ENCODE results near the gene CFDP1.

DNA sequence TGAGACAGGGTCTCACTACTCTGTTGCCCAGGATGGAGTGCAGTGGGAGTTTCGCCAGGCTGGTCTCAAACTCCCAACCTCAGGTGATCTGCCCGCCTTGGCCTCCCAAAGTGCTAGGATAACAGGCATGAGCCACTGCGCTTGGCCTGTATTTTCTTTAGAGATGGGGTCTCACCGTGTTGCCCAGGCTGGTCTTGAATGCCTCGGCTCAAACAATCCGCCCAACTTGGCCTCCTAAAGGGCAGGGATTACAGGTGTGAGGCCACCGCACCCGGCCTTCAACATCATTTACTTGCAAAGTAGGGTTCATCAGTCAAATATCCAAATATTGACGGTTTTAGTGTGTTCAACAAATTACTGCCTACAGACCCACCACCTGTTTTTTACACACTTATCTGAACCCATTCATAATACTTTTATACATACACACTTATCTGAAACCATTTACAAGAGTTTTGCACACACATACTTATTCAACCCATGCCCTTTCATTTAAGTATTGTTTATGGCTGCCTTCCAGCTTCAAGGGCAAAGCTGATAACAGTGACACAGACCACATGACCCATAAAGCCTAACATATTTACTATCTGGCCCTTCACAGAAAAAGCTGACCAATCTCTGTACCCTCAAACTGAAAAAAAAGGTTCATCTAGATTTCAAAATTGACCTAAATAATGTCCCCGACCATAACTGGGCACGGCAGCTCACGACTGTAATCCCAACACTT lies 19.3 kb upstream of the CFDP1 start:
- TF ChIP-seq, protein P1, sequence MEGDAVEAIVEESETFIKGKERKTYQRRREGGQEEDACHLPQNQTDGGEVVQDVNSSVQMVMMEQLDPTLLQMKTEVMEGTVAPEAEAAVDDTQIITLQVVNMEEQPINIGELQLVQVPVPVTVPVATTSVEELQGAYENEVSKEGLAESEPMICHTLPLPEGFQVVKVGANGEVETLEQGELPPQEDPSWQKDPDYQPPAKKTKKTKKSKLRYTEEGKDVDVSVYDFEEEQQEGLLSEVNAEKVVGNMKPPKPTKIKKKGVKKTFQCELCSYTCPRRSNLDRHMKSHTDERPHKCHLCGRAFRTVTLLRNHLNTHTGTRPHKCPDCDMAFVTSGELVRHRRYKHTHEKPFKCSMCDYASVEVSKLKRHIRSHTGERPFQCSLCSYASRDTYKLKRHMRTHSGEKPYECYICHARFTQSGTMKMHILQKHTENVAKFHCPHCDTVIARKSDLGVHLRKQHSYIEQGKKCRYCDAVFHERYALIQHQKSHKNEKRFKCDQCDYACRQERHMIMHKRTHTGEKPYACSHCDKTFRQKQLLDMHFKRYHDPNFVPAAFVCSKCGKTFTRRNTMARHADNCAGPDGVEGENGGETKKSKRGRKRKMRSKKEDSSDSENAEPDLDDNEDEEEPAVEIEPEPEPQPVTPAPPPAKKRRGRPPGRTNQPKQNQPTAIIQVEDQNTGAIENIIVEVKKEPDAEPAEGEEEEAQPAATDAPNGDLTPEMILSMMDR (IDR thresholded peaks at IDR 0.05): no peak
- no peak for TF ChIP-seq POLR2A (IDR thresholded peaks at IDR 0.05)

Measured in adrenal gland (tissue), 5 donors.